ENCODE data around the gene TMPRSS4.

- TF ChIP-seq, protein P1, sequence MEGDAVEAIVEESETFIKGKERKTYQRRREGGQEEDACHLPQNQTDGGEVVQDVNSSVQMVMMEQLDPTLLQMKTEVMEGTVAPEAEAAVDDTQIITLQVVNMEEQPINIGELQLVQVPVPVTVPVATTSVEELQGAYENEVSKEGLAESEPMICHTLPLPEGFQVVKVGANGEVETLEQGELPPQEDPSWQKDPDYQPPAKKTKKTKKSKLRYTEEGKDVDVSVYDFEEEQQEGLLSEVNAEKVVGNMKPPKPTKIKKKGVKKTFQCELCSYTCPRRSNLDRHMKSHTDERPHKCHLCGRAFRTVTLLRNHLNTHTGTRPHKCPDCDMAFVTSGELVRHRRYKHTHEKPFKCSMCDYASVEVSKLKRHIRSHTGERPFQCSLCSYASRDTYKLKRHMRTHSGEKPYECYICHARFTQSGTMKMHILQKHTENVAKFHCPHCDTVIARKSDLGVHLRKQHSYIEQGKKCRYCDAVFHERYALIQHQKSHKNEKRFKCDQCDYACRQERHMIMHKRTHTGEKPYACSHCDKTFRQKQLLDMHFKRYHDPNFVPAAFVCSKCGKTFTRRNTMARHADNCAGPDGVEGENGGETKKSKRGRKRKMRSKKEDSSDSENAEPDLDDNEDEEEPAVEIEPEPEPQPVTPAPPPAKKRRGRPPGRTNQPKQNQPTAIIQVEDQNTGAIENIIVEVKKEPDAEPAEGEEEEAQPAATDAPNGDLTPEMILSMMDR (IDR thresholded peaks at IDR 0.05; ENCODE audit: low read depth, low read length), result no peak
- TF ChIP-seq POLR2A (IDR thresholded peaks at IDR 0.05; ENCODE audit: extremely low read depth, insufficient read length), result no peak
Measured at GRCh38 chr11:118142809-118143208, 65.9 kb downstream of the TMPRSS4 start.
